Endothelial cell of umbilical vein (primary cell): ENCODE data around the gene PRPS1.

Experiments
- GATA2 ChIP-seq: IDR thresholded peaks from 2 replicates; pipeline ENCODE4 v1.7.0; 2011; ENCODE audit warnings: low read depth, mild to moderate bottlenecking, moderate library complexity, mixed read lengths, low read length; ENCODE audit not compliant: insufficient read length, insufficient read depth
- POLR2A ChIP-seq: IDR thresholded peaks from 2 replicates; pipeline ENCODE4 v1.6.1; 2012; ENCODE audit warnings: low read depth, mild to moderate bottlenecking, control low read depth, low read length
- TF ChIP-seq, protein P1 (sequence below), 2 donors: IDR thresholded peaks; 1 replicate in 1 of 2; 2 replicates in 1 of 2; pipeline ENCODE4 v1.5.1; 2011; ENCODE audit warnings: low read length in 2 of 2, mild to moderate bottlenecking in 2 of 2, moderate library complexity in 2 of 2, control low read depth in 1 of 2, inconsistent platforms in 1 of 2, low read depth in 1 of 2; ENCODE audit not compliant: insufficient read depth in 1 of 2; ENCODE audit errors: extremely low read depth in 1 of 2

DNA sequence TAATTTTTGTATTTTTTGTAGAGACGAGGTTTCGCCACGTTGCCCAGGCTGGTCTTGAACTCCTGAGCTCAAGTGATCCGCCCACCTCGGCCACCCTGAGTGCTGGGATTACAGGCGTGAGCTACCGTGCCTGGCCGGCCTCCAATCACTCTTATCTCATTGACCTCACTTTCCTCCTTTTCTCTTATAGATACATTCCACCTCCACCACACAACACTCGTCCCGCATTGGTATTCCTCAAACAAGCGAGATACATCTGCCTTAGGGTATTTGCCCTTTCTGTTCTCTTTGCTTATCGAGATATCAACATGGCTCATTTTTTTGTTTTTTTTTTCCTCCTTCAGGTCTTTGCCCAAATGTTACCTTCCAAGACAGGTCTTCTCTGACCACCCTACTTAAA lies 1.8 kb upstream of the PRPS1 start:
- TF ChIP-seq, protein P1, sequence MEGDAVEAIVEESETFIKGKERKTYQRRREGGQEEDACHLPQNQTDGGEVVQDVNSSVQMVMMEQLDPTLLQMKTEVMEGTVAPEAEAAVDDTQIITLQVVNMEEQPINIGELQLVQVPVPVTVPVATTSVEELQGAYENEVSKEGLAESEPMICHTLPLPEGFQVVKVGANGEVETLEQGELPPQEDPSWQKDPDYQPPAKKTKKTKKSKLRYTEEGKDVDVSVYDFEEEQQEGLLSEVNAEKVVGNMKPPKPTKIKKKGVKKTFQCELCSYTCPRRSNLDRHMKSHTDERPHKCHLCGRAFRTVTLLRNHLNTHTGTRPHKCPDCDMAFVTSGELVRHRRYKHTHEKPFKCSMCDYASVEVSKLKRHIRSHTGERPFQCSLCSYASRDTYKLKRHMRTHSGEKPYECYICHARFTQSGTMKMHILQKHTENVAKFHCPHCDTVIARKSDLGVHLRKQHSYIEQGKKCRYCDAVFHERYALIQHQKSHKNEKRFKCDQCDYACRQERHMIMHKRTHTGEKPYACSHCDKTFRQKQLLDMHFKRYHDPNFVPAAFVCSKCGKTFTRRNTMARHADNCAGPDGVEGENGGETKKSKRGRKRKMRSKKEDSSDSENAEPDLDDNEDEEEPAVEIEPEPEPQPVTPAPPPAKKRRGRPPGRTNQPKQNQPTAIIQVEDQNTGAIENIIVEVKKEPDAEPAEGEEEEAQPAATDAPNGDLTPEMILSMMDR (IDR thresholded peaks at IDR 0.05; ENCODE audit: extremely low read depth in 1 of 2, insufficient read depth in 1 of 2, low read depth in 1 of 2, low read length in 2 of 2), result no peak
- no peak for TF ChIP-seq GATA2
- no peak for TF ChIP-seq POLR2A
